Smooth muscle cell (in vitro differentiated cells): ENCODE data around the gene NEDD4L. TPM values are rescaled to one million over a fixed set of nuclear protein-coding genes. Genes with fewer than 3 reads are reported as not detected.

Source experiments
- DNase-seq: peaks from one replicate; lab custom pipeline; 2025; ENCODE audit not compliant: unreplicated experiment; lab: John Stamatoyannopoulos, UW
- H2AFZ ChIP-seq: fragments of 200-600 bp; sonication (generic); 2 replicates; pipeline ENCODE4 v1.6.0; 2016; ENCODE audit warnings: antibody characterized with exemption, low read depth, mild to moderate bottlenecking
- H3F3A ChIP-seq: fragments of 200-600 bp; sonication (generic); 2 replicates; pipeline ENCODE4 v1.6.0; 2017; ENCODE audit warnings: antibody characterized with exemption, low read depth
- H3K27ac ChIP-seq: fragments of 200-600 bp; sonication (generic); 2 replicates; pipeline ENCODE4 v1.5.1; 2016; ENCODE audit warnings: low read depth, mild to moderate bottlenecking
- H3K27me3 ChIP-seq: fragments of 200-600 bp; sonication (generic); 2 replicates; pipeline ENCODE4 v1.6.1; 2016; ENCODE audit warnings: low read depth, mild to moderate bottlenecking
- H3K36me3 ChIP-seq: fragments of 200-600 bp; sonication (generic); 2 replicates; pipeline ENCODE4 v1.5.1; 2016; ENCODE audit warnings: low read depth
- H3K4me1 ChIP-seq: fragments of 200-600 bp; sonication (generic); 2 replicates; pipeline ENCODE4 v1.5.1; 2016; ENCODE audit warnings: low read depth
- H3K4me2 ChIP-seq: fragments of 200-600 bp; sonication (generic); 2 replicates; pipeline ENCODE4 v1.6.0; 2016; ENCODE audit warnings: mild to moderate bottlenecking
- H3K4me3 ChIP-seq: fragments of 200-600 bp; sonication (generic); 2 replicates; pipeline ENCODE4 v1.5.1; 2016; ENCODE audit warnings: mild to moderate bottlenecking
- H3K79me2 ChIP-seq: fragments of 200-600 bp; sonication (generic); 2 replicates; pipeline ENCODE4 v1.6.0; 2016; ENCODE audit warnings: low read depth, mild to moderate bottlenecking
- H3K9ac ChIP-seq: fragments of 200-600 bp; sonication (generic); 2 replicates; pipeline ENCODE4 v1.6.0; 2016; ENCODE audit warnings: low read depth
- H3K9me3 ChIP-seq: fragments of 200-600 bp; sonication (generic); replicated peaks from 2 replicates; pipeline ENCODE4 v1.5.1; 2016; ENCODE audit warnings: low read depth
- H4K20me1 ChIP-seq: fragments of 200-600 bp; sonication (generic); 2 replicates; pipeline ENCODE4 v1.6.0; 2016; ENCODE audit warnings: low read depth
- CTCF ChIP-seq: fragments of 200-600 bp; sonication (generic); IDR thresholded peaks from 2 replicates; pipeline ENCODE4 v1.5.1; 2017; ENCODE audit warnings: borderline replicate concordance, mild to moderate bottlenecking, antibody characterized with exemption; ENCODE audit not compliant: insufficient read depth, poor library complexity, severe bottlenecking
- WGBS: methylation state at CpG from one replicate; pipeline ENCODE4 v1.1.7; 2016; ENCODE audit warnings: low lambda C conversion rate; 5-methylcytosine and 5-hydroxymethylcytosine counted together
- polyA plus RNA-seq: library from polyadenylated mRNA; unstranded; fragments of >200 nt; fragmentation: Nextera tagmentation; extraction: Ambion mirVana; gene quantifications from 2 replicates; pipeline ENCODE4 v1.2.1, GENCODE V29; 2016
- total RNA-seq: library from RNA; depleted of rRNA; stranded (reverse); fragments of >200 nt; gene quantifications from 2 replicates; pipeline ENCODE4 v1.2.3, GENCODE V29; 2014

Gene NEDD4L
- total and polyA plus RNA-seq, 2 experiments from 2014 or later, result 8.7 to 41.3 TPM

GRCh38 chr18:58148954-58149471 lies 105.0 kb downstream of the NEDD4L start:
- Histone ChIP-seq H3F3A (no peaks in the 10 kb centered on the region), H3K4me3 (no peak overlapping the region), H3K36me3 (no peaks in the 10 kb centered on the region), H3K4me1 (no peaks in the 10 kb centered on the region), H2AFZ (no peak overlapping the region), H3K9me3 (no peaks in the 10 kb centered on the region), H4K20me1 (no peaks in the 10 kb centered on the region), H3K27me3 (no peaks in the 10 kb centered on the region), H3K4me2 (no peak overlapping the region), H3K79me2 (no peaks in the 10 kb centered on the region), H3K27ac (no peak overlapping the region), H3K9ac (no peak overlapping the region)
- no peak for DNase-seq
- TF ChIP-seq CTCF, result no peak
- WGBS, result 84% methylated on average over 7 of the region's 7 CpGs

- H3K4me3 ChIP-seq, result no peak overlapping the region
- no peaks in the 10 kb centered on the region for H4K20me1 ChIP-seq
- H3K4me2 ChIP-seq, result no peak overlapping the region
- H3K9me3 ChIP-seq, result no peaks in the 10 kb centered on the region
- WGBS, result 82% methylated on average over 4 of the region's 4 CpGs
- no peaks in the 10 kb centered on the region for H3K79me2 ChIP-seq
- H3F3A ChIP-seq, result no peaks in the 10 kb centered on the region
- H3K27ac ChIP-seq, result no peak overlapping the region
- no peak for TF ChIP-seq CTCF
- H3K36me3 ChIP-seq, result no peaks in the 10 kb centered on the region
- DNase-seq, result no peak
- H3K4me1 ChIP-seq, result no peaks in the 10 kb centered on the region
- H3K27me3 ChIP-seq, result no peaks in the 10 kb centered on the region
- no peak overlapping the region for H2AFZ ChIP-seq
- no peak overlapping the region for H3K9ac ChIP-seq
Measured at GRCh38 chr18:58150772-58151171, 106.7 kb downstream of the NEDD4L start.

GRCh38 chr18:58152216-58152615 lies 108.2 kb downstream of the NEDD4L start:
- H3F3A ChIP-seq, result no peaks in the 10 kb centered on the region
- TF ChIP-seq CTCF, result no peak

GRCh38 chr18:58152891-58153290 lies 108.9 kb downstream of the NEDD4L start:
- no peaks in the 10 kb centered on the region for H3K79me2 ChIP-seq
- H3K4me2 ChIP-seq, result no peak overlapping the region
- no peak overlapping the region for H2AFZ ChIP-seq
- 93% methylated on average over 3 of the region's 3 CpGs for WGBS
- H3K36me3 ChIP-seq, result no peaks in the 10 kb centered on the region
- no peak for DNase-seq
- H3K9me3 ChIP-seq, result no peaks in the 10 kb centered on the region
- no peaks in the 10 kb centered on the region for H3K4me1 ChIP-seq
- no peak for TF ChIP-seq CTCF
- H4K20me1 ChIP-seq, result no peaks in the 10 kb centered on the region
- H3F3A ChIP-seq, result no peaks in the 10 kb centered on the region
- H3K9ac ChIP-seq, result no peak overlapping the region
- no peak overlapping the region for H3K27ac ChIP-seq
- H3K27me3 ChIP-seq, result no peaks in the 10 kb centered on the region
- no peak overlapping the region for H3K4me3 ChIP-seq

More at GRCh38 chr18:58152216-58152615, 108.2 kb downstream of the NEDD4L start:
- Histone ChIP-seq H3K9me3 (no peaks in the 10 kb centered on the region), H3K27me3 (no peaks in the 10 kb centered on the region), H3K36me3 (no peaks in the 10 kb centered on the region), H3K9ac (no peak overlapping the region), H3K4me1 (no peaks in the 10 kb centered on the region), H2AFZ (no peak overlapping the region), H3K4me2 (no peak overlapping the region), H3K27ac (no peak overlapping the region), H3K79me2 (no peaks in the 10 kb centered on the region), H3K4me3 (no peak overlapping the region), H4K20me1 (no peaks in the 10 kb centered on the region)
- 88% methylated on average over 3 of the region's 3 CpGs for WGBS
- DNase-seq, result no peak
